Muscle of arm (tissue), 12 donors: ENCODE measurements around the gene RBM25. TPM values are rescaled to one million over a fixed set of nuclear protein-coding genes. Genes with fewer than 3 reads are reported as not detected.
"Not testable (repeated sequence)": the region's sequence is repeated elsewhere in the genome, so short reads cannot be mapped to it uniquely, and the experiment has no call there.

ENCODE experiments used
- DNase-seq: peaks from one replicate; pipeline ENCODE4 v3.0.0-alpha.2; 2013
- polyA plus RNA-seq, 12 donors: library from polyadenylated mRNA; unstranded; fragments of 120-200 nt; gene quantifications; one replicate each; pipeline ENCODE4 v1.2.1, GENCODE V29; 2013; ENCODE audit not compliant: insufficient read length in 12 of 12

The RBM25 gene
- polyA plus RNA-seq, 12 donors: 61.7 to 176 (median 90.9) TPM; not detected in 1

- DNase-seq: no peak
Measured at GRCh38 chr14:73166399-73166798, 108.1 kb downstream of the RBM25 start.

GRCh38 chr14:73167727-73168126, 109.4 kb downstream of the RBM25 start:
- DNase-seq: no peak

- DNase-seq: no peak
Measured at GRCh38 chr14:73168274-73168673, 109.9 kb downstream of the RBM25 start.

DNA sequence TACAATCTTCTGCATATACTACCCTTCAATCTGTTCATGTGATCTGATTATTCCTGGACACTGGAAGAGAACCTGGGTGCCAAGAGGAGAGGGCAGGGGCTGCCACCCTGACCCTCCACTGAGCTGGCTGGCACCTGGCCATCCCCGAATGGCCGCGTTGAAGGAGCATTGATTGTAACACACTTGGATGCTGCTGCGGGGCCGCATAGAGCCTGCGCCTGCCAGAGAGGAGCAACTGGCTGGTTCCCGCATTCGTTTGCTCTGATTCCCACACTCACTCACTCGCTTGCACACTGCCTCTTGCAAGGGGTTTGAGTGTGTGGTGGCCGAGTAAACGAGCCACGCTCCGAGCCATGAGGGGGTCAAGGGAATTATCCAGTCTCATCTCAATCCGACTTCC, 110.4 kb downstream of the RBM25 start:
- DNase-seq: no peak

DNA sequence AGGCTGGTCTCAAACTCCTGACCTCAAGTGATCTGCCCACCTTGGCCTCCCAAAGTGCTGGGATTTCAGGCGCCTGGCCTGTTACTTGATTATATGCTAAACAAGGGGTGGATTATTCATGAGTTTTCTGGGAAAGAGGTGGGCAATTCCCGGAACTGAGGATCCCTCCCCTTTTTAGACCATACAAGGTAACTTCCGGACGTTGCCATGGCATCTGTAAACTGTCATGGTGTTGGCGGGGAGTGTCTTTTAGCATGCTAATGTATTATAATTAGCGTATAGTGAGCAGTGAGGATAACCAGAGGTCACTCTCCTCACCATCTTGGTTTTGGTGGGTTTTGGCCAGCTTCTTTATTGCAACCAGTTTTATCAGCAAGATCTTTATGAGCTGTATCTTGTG, 111.5 kb downstream of the RBM25 start:
- not testable (repeated sequence) for DNase-seq

- no peak for DNase-seq
Measured at GRCh38 chr14:73170686-73171085, 112.4 kb downstream of the RBM25 start.

- DNase-seq: no peak
Measured at GRCh38 chr14:73172500-73172899, 114.2 kb downstream of the RBM25 start.

DNA sequence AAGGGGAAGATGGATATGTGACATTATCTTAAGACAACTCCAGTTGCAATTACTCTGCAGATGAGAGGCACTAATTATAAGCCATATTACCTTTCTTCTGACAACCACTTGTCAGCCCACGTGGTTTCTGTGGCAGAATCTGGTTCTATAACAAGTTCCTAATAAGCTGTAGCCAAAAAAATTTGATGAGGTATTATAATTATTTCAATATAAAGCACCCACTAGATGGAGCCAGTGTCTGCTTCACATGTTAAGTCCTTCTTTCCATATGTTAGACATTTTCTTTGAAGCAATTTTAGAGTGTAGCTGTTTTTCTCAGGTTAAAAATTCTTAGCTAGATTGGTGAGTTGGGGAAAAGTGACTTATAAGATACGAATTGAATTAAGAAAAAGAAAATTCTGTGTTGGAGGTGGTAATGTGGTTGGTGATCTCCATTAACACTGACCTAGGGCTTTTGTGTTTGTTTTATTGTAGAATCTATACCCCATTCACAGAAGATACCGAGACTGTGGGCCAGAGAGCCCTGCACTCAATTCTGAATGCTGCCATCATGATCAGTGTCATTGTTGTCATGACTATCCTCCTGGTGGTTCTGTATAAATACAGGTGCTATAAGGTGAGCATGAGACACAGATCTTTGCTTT, 114.9 kb downstream of the RBM25 start:
- peak; percentile 43 for DNase-seq

Other genes with a start within 250 kb of the RBM25 start
- 10 to 100 TPM in 1 of 12 donors, 1 to 10 TPM in 10, not detected in 1; 1.7 to 16.8 (median 5.1) TPM for gene DPF3, start 164.4 kb upstream of the RBM25 start, polyA plus RNA-seq
- gene DCAF4, start 132.1 kb upstream of the RBM25 start, polyA plus RNA-seq: 10 to 100 TPM in 9 of 12 donors, 1 to 10 TPM in 2, not detected in 1; 7.7 to 16.1 (median 11.2) TPM
- 10 to 100 TPM in 10 of 12 donors, 1 to 10 TPM in 1, not detected in 1; 9.3 to 15.4 (median 13.4) TPM for gene ZFYVE1, start 31.4 kb upstream of the RBM25 start, polyA plus RNA-seq
- 10 to 100 TPM in 11 of 12 donors, not detected in 1; 29.2 to 46.9 (median 35.5) TPM for gene PSEN1, start 78.0 kb downstream of the RBM25 start, polyA plus RNA-seq
- 10 to 100 TPM in 2 of 12 donors, 1 to 10 TPM in 9, not detected in 1; 1.0 to 22.5 (median 1.6) TPM for gene PAPLN, start 179.0 kb downstream of the RBM25 start, polyA plus RNA-seq